ENCODE data around the gene COL28A1. TPM values are rescaled to one million over a fixed set of nuclear protein-coding genes. Genes with fewer than 3 reads are reported as not detected.

Gene COL28A1
- total and polyA plus RNA-seq, 3 donors from 2014 or later: 4.0 to 9.2 (median 8.7) TPM

DNA sequence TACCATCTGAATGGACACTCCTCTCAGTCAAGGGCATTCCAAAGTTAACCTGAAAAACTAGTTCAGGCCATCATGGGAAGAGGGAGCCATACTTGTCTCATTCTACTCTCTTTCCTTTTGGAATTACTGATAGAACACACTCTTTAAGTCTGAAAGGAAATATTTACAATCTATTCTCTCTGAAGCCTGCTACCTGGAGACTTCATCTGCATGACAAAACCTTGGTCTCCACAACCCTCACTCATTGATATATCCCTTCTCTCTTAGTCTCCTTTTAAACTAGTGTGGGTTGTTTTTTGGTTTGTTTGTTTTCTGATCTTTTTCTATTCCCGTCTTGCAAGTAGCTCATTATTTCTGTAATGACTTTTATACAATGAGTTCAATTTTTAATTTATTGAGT, 183.8 kb downstream of the COL28A1 start:
- no peaks in the 10 kb centered on the region for H3K4me1 ChIP-seq
- TF ChIP-seq POLR2A (IDR thresholded peaks at IDR 0.05): no peak
- TF ChIP-seq, protein P1, sequence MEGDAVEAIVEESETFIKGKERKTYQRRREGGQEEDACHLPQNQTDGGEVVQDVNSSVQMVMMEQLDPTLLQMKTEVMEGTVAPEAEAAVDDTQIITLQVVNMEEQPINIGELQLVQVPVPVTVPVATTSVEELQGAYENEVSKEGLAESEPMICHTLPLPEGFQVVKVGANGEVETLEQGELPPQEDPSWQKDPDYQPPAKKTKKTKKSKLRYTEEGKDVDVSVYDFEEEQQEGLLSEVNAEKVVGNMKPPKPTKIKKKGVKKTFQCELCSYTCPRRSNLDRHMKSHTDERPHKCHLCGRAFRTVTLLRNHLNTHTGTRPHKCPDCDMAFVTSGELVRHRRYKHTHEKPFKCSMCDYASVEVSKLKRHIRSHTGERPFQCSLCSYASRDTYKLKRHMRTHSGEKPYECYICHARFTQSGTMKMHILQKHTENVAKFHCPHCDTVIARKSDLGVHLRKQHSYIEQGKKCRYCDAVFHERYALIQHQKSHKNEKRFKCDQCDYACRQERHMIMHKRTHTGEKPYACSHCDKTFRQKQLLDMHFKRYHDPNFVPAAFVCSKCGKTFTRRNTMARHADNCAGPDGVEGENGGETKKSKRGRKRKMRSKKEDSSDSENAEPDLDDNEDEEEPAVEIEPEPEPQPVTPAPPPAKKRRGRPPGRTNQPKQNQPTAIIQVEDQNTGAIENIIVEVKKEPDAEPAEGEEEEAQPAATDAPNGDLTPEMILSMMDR (IDR thresholded peaks at IDR 0.05): no peak
- no peak overlapping the region for H3K27ac ChIP-seq
- no peaks in the 10 kb centered on the region for H3K27me3 ChIP-seq
- no peak for DNase-seq
- no peak overlapping the region for H3K4me3 ChIP-seq
- intact Hi-C loops (cut with DNase I; ENCODE audit: low total_unique reads): no loop called here
- H3K9me3 ChIP-seq: no peaks in the 10 kb centered on the region
- H3K36me3 ChIP-seq (ENCODE audit: low read depth, missing control alignments): no peaks in the 10 kb centered on the region
- 0 to 38% methylated on average over 1 of the region's 1 CpG for WGBS, 2 donors

DNA sequence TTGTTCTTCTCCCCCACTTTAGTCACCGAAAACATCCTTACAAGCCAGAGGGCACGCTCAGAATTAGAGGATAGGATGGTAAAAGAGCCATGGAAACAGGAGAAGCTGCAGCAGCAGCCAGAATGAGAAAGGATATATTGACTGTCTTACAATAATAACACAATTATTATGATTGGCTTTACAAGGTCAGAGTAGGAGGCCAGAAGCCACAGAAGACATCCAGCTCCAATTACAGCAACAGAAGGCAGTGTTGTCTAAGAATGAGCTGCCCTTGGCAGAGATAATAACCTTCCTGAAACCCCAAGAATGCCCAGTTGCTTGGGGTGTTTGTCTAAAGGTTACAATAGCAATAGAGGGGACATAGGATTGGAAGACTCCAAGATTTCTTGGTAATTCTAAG, 184.5 kb downstream of the COL28A1 start:
- Histone ChIP-seq H3K27me3 (no peaks in the 10 kb centered on the region), H3K27ac (no peak overlapping the region), H3K36me3 (ENCODE audit: low read depth, missing control alignments) (no peaks in the 10 kb centered on the region), H3K9me3 (no peaks in the 10 kb centered on the region), H3K4me1 (no peaks in the 10 kb centered on the region), H3K4me3 (no peak overlapping the region)
- TF ChIP-seq, protein P1 (IDR thresholded peaks at IDR 0.05): no peak
- no peak for TF ChIP-seq POLR2A (IDR thresholded peaks at IDR 0.05)
- DNase-seq: no peak
- intact Hi-C loops (cut with DNase I; ENCODE audit: low total_unique reads): no loop called here
- 39 to 59% methylated on average over 2 of the region's 2 CpGs for WGBS, 2 donors

DNA sequence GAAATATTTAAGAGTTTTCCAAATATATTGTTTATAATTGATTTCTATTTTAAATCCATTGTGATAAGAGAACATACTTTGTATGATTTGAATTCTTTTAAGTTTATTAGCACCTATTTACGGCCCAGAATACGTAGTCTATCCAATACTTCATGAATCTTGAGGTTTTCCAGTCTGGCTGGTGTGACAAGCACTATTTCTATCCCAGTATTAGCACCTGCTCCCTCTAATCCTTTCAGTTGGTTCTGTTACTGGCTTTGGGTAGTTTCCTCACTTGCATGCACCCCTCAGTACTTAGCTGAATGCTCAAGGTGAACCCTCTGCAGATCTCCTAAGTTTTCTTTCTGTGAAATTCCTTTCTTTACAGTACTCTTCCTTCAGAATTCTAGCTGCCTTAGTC, 186.5 kb downstream of the COL28A1 start:
- Histone ChIP-seq H3K4me3 (no peak overlapping the region), H3K9me3 (no peaks in the 10 kb centered on the region), H3K27me3 (no peaks in the 10 kb centered on the region), H3K36me3 (ENCODE audit: low read depth, missing control alignments) (no peaks in the 10 kb centered on the region), H3K27ac (no peak overlapping the region), H3K4me1 (no peaks in the 10 kb centered on the region)
- no peak for DNase-seq
- no peak for TF ChIP-seq POLR2A (IDR thresholded peaks at IDR 0.05)
- TF ChIP-seq, protein P1 (IDR thresholded peaks at IDR 0.05): no peak
- 94 to 98% methylated on average over 2 of the region's 2 CpGs for WGBS, 2 donors
- intact Hi-C loops (cut with DNase I; ENCODE audit: low total_unique reads): no loop called here

DNA sequence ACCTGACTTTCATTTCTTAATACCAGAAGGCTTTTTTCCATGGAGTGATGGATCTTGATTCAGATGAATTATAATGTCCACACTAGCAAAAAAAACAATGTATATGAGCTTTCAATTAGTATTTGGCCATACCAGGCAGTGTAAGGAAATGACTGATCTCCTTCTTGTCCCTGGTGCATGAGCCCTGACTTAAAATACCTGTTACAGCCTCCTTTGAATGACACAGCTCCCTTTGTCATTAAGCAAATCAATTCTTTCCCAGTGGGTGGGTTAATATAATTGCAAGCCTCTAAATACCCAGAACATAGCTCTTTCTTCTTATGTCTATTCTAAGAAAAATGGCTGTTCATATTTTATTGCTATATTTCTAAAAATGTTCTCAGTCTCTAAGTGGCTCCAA, 188.6 kb downstream of the COL28A1 start:
- DNase-seq: no peak
- H3K27me3 ChIP-seq: no peaks in the 10 kb centered on the region
- H3K4me1 ChIP-seq: no peaks in the 10 kb centered on the region
- H3K27ac ChIP-seq: no peak overlapping the region
- H3K4me3 ChIP-seq: no peak overlapping the region
- H3K36me3 ChIP-seq (ENCODE audit: low read depth, missing control alignments): no peaks in the 10 kb centered on the region
- no peak for TF ChIP-seq POLR2A (IDR thresholded peaks at IDR 0.05)
- TF ChIP-seq, protein P1 (IDR thresholded peaks at IDR 0.05): no peak
- intact Hi-C loops (cut with DNase I; ENCODE audit: low total_unique reads): no loop called here
- H3K9me3 ChIP-seq: no peaks in the 10 kb centered on the region

DNA sequence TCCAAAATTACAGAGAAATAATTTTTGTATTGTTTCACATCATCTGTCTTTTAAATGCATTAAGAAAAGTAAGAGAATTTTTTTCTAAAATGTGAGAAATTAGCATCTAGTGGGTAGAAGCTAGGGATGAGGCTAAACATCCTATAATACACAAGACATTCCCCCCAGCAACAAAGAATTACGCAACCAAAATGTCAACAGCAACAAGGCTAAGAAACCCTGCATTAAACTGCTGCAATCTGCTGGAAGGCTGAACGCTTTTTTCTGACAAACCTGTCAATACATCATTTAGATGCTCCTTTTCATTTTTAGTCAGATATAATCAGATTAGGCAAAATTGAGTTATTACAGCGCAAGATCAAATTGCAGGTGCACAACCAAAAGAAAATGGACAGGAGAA, 191.1 kb downstream of the COL28A1 start:
- no peak for DNase-seq
- intact Hi-C loops (cut with DNase I; ENCODE audit: low total_unique reads): no loop called here
- no peak for TF ChIP-seq POLR2A (IDR thresholded peaks at IDR 0.05)
- TF ChIP-seq, protein P1 (IDR thresholded peaks at IDR 0.05): no peak
- Histone ChIP-seq H3K27ac (no peak overlapping the region), H3K4me3 (no peak overlapping the region), H3K36me3 (ENCODE audit: low read depth, missing control alignments) (no peaks in the 10 kb centered on the region), H3K4me1 (no peaks in the 10 kb centered on the region), H3K27me3 (no peaks in the 10 kb centered on the region), H3K9me3 (no peaks in the 10 kb centered on the region)
- 89 to 91% methylated on average over 3 of the region's 3 CpGs for WGBS, 2 donors
